Nasal cavity respiratory epithelium epithelial cell of viscerocranial mucosa (primary cell): ENCODE results near the gene APOL4. TPM values are rescaled to one million over a fixed set of nuclear protein-coding genes. Genes with fewer than 3 reads are reported as not detected.

Experiments used
- total RNA-seq: library from RNA; depleted of rRNA; stranded (reverse); fragments of >200 nt; gene quantifications from 2 replicates; pipeline ENCODE4 v1.2.3, GENCODE V29; 2014

Gene APOL4
- 0.34 and 1.3 TPM in 2 replicates for total RNA-seq

GRCh38 chr22:36201630-36202319, at the start of gene APOL4:
Gene APOL4 (minus strand): TSS chr22:36201809. CDS start chr22:36201734, 75 bp downstream.

GRCh38 chr22:36239401-36240171, 38.0 kb upstream of the APOL4 start, which contains the start of gene APOL2:
Gene APOL2 (minus strand): TSS chr22:36239527. CDS start chr22:36233162, 6,365 bp downstream.

GRCh38 chr22:36160499-36160942, 41.1 kb downstream of the APOL4 start, which contains the start of gene APOL3:
Gene APOL3 (minus strand): TSS chr22:36160755. CDS start chr22:36149055, 11,700 bp downstream.

Other genes starting within 250 kb of the APOL4 start
- gene RBFOX2, start 173.0 kb downstream of the APOL4 start, total RNA-seq, result 93.0 and 118 TPM in 2 replicates
- gene APOL3, start 41.1 kb downstream of the APOL4 start, total RNA-seq, result 2.8 TPM in 1 of 2 replicates, not detected in the other
- 5.8 and 21.4 TPM in 2 replicates for gene APOL2, start 37.7 kb upstream of the APOL4 start, total RNA-seq
- 1.0 and 94.6 TPM in 2 replicates for gene APOL1, start 51.3 kb upstream of the APOL4 start, total RNA-seq
- gene MYH9, start 186.2 kb upstream of the APOL4 start, total RNA-seq, result 586 and 1,008 TPM in 2 replicates